ENCODE results near the gene FBLN2.
"Not testable (repeated sequence)": the region's sequence is repeated elsewhere in the genome, so short reads cannot be mapped to it uniquely, and the experiment has no call there.

The FBLN2 gene

DNA sequence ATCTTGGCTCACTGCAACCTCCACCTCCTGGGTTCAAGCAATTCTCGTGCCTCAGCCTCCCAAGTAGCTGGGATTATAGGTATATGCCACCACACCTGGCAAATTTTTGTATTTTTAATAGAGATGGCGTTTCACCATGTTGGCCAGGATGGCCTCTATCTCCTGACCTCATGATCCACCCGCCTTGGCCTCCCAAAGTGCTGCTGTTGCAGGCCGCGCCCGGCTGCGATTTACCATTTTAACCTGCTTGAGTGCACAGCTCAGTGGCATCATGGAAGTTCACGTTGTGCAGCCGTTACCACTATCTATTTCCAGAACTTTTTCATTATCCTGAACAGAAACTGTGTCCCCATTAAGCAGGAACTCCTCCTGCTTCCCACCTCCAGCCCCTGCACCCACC, 13.5 kb downstream of the FBLN2 start:
- DNase-seq (ENCODE audit: low read depth); H3K4me3 ChIP-seq (ENCODE audit: low read depth, low read length): not testable (repeated sequence)

DNA sequence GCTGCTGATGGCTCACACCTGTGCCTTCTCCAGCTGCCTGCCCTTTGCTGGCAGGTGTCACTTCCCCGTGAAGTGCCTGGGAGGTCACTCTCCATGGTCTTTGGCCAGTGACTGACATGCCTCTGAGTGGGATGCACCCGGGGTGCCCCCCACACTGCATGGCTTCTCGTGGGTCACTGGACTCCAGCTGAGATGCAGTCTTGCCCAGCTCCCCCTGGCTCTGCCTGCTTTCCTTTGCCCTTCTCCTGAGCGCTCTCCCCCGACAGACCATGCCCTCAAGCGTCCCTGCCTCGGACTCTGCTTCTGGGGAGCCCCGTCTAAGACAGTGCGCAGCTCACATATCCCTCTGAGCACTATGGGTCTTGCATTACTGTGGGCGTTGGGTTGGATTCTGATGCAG, 14.4 kb downstream of the FBLN2 start:
- H3K4me3 ChIP-seq (ENCODE audit: low read depth, low read length) = no peak overlapping the region
- DNase-seq (ENCODE audit: low read depth) = no peak

DNA sequence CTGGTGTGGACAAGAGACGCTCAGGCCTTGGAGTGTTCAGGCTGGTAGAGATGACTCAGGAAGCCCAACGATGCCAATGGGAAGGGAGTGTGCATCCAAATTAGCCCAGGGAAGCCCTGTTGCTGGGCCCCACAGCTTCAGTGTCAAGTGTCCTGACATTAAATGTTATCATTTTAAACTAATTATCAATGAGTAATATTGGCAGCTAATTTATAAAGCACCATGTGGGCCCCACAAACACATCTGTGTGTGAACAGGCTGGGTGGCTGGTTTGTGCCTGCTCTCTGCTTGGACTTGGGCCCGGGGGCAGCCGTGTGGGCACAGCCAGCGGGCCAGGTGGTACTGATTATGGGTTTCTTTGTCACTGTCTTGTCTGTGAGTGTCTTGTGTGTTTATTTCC, 15.0 kb downstream of the FBLN2 start:
- H3K4me3 ChIP-seq (ENCODE audit: low read depth, low read length) = no peak overlapping the region
- no peak for DNase-seq (ENCODE audit: low read depth)

DNA sequence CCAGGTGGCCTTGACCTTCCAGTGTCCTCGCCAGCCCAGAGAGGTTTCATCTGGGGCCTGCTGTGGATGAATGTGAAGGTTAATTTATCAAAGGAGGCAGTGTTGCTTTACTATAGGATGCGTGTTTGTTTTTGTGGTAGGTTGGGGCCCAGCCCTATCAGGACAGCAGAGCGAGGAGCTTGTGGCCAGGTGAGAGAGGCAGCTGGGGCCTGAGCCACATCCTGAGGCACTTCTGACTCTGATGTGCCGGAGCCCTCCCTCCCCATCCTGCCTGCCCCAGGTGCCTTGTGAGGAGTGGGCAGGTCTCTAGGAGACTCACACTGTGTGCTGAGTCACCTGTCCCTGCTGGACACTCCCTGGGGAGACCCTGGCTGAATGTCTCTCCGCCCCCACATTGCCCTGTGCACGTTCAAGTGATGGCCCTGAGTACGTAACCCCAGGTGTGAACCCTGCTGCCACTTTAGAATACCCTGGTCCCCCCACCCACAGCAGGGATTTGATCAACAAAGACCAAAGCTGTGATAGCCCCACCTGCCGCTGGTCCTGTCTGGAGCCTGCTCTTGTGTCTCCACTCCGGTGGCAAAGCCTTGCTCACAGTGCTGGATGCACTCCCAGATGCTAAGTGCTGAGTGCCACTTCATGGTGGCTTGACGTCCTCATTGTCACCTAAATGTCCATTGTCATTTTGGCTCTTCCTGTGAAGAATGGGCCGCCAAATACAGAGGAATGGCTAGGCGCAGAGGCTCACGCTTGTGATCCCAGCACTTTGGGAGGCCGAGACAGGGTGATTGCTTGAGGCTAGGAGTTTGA, 16.0 kb downstream of the FBLN2 start:
- H3K4me3 ChIP-seq (ENCODE audit: low read depth, low read length) = no peak overlapping the region
- DNase-seq (ENCODE audit: low read depth) = no peak

DNA sequence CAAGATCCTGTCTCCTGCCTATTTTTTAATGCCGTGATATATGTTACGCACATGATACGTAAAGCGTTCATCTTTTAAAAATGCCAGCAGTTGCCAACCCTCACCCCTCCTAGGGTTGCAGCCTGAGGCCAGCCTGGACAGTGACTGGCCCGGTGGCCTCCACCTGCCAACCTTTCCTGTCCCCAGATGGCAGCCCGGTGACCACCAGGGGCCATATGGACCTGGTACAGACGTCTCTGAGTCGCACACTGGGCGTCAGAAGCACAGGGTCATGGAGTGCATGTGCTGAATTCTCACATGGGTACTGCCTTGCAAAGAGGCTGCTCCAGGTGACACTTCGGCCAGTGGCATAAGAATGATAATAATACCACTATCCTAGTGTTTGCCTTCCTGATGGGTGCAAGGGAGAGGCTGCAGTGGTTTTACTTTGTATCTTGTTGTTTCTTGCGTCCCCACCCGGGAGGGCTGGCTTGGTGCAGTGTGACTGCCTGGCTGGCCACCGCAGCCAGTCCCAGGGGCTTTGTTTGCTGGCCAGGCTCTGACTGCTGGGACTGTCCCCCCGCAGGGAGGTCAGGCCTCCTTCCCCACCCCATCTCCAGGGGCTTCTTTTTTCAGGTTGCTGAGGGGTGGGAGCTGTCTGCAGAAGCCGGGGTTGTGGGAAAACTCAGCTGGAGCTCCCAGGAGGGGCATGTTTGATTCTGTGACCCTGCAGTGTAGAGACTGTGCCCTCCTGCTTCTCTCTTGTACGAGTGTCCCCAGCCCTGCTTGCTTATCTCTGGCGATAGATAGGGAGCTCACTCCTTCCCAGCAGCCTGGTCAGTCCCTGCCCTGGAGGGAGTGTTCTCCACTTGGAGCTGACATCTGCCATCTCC, 16.9 kb downstream of the FBLN2 start:
- no peak for DNase-seq (ENCODE audit: low read depth)
- H3K4me3 ChIP-seq (ENCODE audit: low read depth, low read length) = no peak overlapping the region

DNA sequence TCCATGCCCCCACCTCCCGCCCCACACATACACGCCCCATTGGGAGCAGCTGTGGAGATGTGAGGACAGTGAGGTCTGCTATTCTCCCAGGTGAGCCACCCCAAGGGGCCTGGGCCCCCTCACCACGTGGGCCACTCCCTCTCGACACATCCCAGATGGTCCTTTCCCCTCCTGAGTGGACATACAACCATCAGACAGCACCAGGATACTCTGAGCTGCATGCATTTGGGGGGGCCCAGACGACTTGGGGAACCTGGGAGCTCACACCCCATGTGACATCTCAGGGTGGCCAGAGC, 17.5 kb downstream of the FBLN2 start:
- no peak overlapping the region for H3K4me3 ChIP-seq (ENCODE audit: low read depth, low read length)
- DNase-seq (ENCODE audit: low read depth) = no peak

DNA sequence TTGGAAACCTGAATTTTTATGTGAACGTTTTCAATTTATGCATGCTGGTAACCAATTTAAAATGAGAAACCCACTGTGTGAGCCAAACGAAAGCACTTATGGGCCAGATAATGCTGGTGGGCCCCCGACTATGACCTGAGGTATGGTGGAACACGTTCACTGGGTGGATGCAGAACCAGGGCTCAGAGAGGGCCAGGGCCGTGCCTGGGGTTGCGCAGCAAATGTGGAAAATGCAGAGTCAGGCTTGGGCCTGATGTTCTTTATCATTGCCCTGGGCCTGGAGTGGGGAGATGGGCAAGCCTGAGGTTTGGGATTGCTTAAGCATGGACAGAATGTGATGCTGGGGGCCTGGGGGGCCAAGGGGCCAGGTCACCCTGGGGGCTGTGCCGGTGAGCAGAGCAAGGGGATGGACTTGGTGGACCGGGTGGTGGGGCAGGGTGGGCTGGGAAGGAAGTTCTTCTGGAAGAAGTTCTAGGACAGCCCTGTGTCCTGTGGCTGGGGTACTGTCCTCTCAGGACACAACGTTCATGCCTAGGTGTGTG, 17.9 kb downstream of the FBLN2 start:
- H3K4me3 ChIP-seq (ENCODE audit: low read depth, low read length) = no peak overlapping the region
- DNase-seq (ENCODE audit: low read depth) = no peak

DNA sequence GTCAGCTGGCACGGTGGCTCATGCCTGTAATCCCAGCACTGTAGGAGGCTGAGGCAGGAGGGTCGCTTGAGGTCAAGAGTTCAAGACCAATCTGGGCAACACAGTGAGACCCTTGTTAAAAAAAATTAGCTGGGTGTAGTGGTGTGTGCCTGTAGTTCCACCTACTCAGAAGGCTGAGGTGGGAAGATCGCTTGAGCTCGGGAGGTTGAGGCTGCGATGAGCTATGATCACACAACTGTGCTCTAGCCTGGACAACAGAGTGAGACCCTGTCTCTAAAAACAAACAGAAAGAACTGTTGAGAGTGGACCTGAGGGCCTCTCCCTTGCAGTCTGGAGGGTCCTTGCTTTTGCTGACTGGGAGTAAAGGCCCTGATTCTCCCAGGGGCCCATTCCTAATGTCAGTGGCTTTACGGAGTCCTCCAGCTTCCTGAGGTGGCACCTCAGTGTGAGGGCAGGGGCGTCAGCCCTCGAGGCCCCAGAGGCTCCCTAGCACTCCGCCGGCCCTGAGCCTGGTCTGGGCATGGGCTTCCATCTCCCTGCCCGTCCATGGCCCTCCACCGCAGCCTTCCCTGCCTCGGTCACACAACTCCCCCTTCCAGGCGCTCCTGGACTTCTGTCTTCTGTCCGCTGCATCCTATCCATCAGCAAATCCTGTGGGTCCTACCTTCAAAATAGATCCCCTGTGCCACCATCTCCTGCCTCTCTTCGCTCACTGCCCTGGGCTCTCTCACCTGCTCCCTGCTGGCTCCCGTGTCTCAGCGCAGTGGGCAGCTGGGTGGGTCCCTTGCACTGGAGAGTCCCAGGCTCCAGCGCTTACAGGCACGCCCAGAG, 19.0 kb downstream of the FBLN2 start:
- no peak for DNase-seq (ENCODE audit: low read depth)
- H3K4me3 ChIP-seq (ENCODE audit: low read depth, low read length) = no peak overlapping the region

DNA sequence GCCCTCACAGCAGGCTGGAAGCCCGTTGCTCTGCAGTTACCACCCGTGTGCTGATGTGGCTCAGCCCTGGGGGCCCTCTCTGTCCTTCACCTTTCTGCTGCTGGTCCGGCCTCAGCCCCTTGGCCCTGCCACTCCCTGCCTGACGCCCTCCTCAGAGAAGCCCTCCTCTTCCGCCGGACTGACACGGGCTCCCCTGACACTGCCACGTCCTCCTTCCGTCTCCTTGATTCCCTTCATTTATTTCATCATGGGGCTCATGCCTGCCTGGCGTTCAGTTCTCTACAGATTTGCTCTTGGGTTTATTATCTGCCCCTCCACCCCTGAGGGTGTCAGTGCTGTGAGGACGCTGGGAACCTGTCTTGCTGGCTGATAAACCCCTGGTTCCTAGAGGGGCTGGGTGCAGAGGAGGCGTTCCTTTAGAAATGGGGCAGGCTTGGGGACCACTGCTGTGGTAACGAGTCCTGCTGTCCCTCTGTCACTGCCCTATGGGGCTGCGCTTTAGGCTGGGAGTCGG, 19.6 kb downstream of the FBLN2 start:
- H3K4me3 ChIP-seq (ENCODE audit: low read depth, low read length) = no peak overlapping the region
- DNase-seq (ENCODE audit: low read depth) = no peak

DNA sequence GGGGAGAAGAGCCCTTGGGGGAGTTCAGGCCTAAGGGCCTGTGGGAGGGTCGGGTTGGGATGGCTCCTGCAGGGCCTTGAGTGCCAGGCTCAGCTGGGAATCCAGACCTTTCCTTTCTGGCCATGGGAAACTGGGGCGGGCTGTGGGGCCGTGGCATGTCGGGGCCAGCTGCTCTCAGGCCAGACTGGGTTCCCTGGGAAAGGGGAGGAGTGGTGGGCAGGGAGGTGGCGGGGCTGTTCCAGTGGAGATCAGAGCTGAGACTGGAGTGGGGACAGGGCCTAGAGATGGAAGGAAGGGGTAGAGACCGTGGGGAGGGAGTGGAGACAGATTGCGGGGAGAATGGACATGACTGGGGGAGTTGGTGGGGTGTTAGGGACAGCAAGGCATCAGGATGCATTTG, 20.3 kb downstream of the FBLN2 start:
- no peak for DNase-seq (ENCODE audit: low read depth)
- no peak overlapping the region for H3K4me3 ChIP-seq (ENCODE audit: low read depth, low read length)

DNA sequence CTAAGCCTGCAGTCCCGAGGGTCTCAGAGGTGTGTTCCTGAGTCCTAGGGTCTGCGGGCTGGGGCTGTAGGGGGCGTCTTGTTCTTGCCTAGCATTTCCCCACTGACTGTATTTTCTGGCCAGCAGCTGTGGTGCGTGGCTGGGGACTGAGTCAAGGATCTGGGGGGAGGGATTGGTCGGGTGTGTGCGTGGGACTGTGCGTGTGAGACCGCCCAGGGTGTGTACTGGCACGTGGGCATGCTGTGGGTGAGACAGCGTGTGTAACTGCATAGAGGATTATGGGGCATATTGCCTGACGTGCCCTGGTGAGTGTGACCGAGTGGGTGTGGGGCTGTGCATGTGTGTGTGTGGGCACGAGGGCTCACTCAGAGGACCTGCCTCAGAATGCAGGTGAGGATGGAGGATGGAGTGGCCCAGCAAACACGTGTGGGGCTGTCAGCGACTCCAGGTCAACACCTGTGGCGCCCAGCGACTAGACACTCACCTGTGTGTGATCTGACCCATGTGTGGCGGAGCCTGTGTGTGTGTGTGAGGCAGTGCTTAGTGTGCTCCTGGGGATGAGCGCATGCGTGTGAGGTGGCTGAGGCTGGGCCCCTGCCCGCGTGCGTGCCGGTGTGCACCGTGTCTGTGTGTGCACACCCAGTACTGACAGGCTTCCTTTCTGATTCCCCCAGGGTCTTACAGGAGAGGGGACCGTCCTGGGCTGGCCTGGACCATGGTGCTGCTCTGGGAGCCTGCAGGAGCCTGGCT, 20.9 kb downstream of the FBLN2 start:
- H3K4me3 ChIP-seq (ENCODE audit: low read depth, low read length) = no peak overlapping the region
- DNase-seq (ENCODE audit: low read depth) = no peak

DNA sequence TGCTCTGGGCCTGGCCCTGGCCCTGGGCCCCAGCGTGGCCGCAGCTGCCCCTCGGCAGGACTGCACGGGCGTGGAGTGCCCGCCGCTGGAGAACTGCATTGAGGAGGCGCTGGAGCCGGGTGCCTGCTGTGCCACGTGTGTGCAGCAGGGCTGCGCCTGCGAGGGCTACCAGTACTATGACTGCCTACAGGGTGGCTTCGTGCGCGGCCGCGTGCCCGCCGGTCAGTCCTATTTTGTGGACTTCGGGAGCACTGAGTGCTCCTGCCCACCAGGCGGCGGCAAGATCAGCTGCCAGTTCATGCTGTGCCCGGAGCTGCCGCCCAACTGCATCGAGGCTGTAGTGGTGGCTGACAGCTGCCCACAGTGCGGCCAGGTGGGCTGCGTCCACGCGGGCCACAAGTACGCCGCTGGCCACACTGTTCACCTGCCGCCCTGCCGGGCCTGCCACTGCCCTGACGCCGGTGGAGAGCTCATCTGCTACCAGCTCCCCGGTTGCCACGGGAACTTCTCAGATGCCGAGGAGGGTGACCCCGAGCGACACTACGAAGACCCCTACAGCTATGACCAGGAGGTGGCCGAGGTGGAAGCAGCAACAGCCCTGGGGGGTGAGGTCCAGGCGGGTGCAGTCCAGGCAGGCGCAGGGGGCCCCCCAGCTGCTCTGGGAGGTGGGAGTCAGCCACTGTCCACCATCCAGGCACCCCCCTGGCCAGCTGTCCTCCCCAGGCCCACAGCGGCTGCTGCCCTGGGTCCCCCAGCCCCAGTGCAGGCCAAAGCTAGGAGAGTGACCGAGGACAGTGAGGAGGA, 21.7 kb downstream of the FBLN2 start:
- no peak overlapping the region for H3K4me3 ChIP-seq (ENCODE audit: low read depth, low read length)
- DNase-seq (ENCODE audit: low read depth) = no peak

DNA sequence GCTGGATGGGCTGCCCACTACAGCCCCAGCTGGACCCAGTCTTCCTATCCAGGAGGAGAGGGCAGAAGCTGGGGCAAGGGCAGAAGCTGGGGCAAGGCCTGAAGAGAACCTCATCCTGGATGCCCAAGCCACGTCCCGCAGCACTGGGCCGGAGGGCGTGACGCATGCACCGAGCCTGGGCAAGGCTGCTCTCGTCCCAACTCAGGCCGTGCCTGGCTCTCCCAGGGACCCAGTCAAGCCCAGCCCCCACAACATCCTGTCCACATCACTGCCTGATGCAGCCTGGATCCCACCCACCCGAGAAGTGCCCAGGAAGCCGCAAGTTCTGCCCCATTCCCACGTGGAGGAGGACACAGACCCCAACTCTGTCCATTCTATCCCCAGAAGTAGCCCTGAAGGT, 22.3 kb downstream of the FBLN2 start:
- no peak overlapping the region for H3K4me3 ChIP-seq (ENCODE audit: low read depth, low read length)
- no peak for DNase-seq (ENCODE audit: low read depth)

DNA sequence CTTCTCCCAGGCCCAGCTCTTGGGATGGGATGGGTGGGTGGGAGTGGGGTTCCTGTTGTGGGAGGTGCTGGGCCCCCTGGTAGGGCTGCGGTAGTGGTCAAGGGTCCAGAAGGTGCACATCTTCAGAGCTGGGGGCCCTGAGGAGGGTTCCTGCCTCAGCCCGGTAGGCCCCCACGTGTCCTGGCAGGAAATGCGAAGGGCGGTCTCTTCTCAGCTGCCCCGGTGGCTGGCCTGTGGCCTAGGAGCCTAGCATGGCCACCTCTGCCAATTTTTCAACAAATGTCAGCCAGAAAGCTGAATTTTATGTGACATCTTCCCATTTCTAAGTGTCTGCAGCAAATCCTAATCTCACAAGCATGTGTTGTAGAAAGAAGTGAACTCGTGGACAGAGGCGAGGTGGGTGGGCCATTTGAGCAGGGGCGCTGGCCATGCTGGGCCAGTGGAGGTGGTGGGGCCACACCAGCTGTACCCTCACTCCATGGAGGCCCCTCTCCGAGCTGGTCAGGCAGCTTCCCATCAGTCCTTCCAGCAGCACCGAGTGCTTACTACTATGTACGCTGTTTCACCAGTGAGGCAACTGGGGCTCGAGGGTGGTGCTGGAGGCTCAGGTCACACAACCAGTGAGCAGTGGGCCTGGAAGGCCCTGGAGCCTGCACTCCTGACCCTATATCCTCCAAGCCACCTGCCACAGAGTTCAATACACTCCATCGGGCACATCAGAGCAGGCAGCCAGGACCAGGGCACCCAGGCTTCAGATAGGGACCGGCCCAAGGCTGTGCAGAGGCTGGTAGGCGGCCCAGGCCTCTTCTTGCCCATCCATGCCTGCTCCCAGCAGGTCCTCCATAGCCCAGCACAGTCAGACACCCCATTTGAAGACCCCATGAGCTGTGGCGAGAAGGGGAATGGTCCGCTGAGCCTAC, 23.2 kb downstream of the FBLN2 start:
- no peak overlapping the region for H3K4me3 ChIP-seq (ENCODE audit: low read depth, low read length)
- no peak for DNase-seq (ENCODE audit: low read depth)

DNA sequence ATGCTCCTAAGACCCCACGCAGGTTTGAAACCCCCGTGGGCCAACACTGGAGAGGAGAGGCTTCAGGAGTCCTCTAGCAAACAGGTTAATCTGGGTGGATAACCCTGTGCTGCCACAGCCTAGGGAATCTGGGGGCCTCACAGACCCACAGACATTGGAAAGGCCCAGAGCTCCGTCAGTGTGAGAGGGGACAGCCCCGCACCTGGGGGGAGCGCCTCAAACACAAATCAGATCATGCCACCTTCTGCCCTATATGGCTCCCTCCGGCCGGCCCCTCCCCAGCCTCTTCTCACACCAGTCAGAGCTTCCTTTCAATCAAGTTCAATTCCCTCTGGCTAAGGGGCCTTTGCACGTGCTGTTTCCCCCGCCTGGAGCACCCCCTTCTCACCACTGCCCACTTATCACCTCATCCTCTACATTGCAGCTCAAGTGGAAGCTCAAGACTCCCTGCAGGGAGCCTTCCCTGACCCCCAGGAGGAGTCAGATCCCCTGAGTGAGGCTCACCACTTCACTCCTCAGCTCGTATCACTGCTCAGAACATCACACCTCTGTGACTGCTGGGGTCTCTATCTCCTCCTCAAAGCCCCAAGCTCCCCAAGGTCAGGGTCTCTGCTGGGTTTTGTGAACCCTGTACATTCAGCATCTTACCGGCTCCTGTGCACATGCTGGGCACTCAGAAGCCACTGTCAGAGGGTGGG, 24.1 kb downstream of the FBLN2 start:
- no peak overlapping the region for H3K4me3 ChIP-seq (ENCODE audit: low read depth, low read length)
- DNase-seq (ENCODE audit: low read depth) = no peak

DNA sequence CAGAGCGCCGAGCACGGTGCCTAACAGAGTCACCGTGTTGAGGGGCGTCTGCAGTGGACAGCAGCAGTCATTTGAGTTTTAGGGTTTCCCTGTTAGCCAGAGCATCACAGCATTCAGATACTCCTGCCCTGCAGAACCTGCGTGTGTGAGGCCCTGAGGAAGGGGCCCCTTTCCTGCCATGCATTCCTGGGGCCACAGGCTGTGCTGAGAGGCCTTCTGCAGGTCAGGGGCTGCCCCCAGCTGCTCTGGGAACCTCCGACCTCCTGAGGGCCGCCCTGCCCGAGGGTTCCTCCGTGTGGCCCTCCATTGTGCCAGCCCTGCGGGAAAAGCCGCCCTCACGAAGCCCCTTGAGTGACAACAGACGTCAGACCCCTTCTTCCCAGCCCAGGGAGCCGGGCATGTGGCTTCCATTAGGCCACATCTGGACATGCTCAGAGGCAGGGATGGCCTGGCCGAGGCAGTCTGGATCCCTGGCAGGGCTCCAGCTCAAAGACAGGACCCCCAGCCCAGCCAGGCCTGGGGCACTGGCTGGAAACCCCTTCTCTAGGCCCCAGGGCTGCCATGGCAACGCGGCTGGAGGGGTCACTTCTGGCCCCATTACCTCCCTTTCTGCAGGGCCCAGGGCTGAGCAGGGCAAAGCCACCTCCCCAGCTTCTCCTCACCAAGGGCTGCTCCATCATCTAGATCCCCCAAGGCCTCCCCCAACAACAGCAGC, 25.3 kb downstream of the FBLN2 start:
- no peak overlapping the region for H3K4me3 ChIP-seq (ENCODE audit: low read depth, low read length)
- no peak for DNase-seq (ENCODE audit: low read depth)

Data from skeletal muscle cell (primary cell).